Thoracic aorta (tissue), 2 donors: ENCODE measurements around the gene KNDC1. TPM values are rescaled to one million over a fixed set of nuclear protein-coding genes. Genes with fewer than 3 reads are reported as not detected.

Experiments
- ATAC-seq: fragments of 150-250 bp; one replicate; pipeline ENCODE4 v1.8.0; 2017; ENCODE audit warnings: low read depth; ENCODE audit not compliant: insufficient number of reproducible peaks, low FRiP score
- DNase-seq: peaks from one replicate; pipeline ENCODE4 v3.0.0-alpha.2; 2020; ENCODE audit warnings: low spot score
- H3K27ac ChIP-seq, 2 donors: fragments of 200-600 bp; sonication (generic); 1 replicate in 1 of 2; 2 replicates in 1 of 2; pipeline ENCODE4 v1.5.1; 2016; ENCODE audit warnings: mild to moderate bottlenecking in 2 of 2, moderate library complexity in 2 of 2
- H3K27me3 ChIP-seq: fragments of 200-600 bp; sonication (generic); replicated peaks from 2 replicates; pipeline ENCODE4 v1.6.0; 2016; ENCODE audit warnings: mild to moderate bottlenecking; ENCODE audit not compliant: insufficient read depth
- H3K36me3 ChIP-seq: fragments of 200-600 bp; sonication (generic); one replicate; pipeline ENCODE4 v1.5.1; 2016
- H3K4me1 ChIP-seq, 2 donors: fragments of 200-600 bp; sonication (generic); 1 replicate in 1 of 2; 2 replicates in 1 of 2; pipeline versions ENCODE4 v1.5.1 to v1.6.0; 2016; ENCODE audit warnings: low read depth in 2 of 2, mild to moderate bottlenecking in 1 of 2; ENCODE audit not compliant: control insufficient read depth in 1 of 2
- H3K4me3 ChIP-seq: fragments of 200-600 bp; sonication (generic); 2 replicates; pipeline ENCODE4 v1.5.1; 2016; ENCODE audit warnings: mild to moderate bottlenecking
- H3K9me3 ChIP-seq: fragments of 200-600 bp; sonication (generic); 2 replicates; pipeline ENCODE4 v1.5.1; 2016
- CTCF ChIP-seq: fragments of 200-600 bp; sonication (generic); IDR thresholded peaks from one replicate; pipeline ENCODE4 v1.5.1; 2019; ENCODE audit warnings: antibody characterized with exemption
- total RNA-seq, 2 donors: library from RNA; depleted of rRNA; stranded (reverse); fragments of >200 nt; gene quantifications; one replicate each; pipeline versions ENCODE4 v1.1.0 to v1.2.3, GENCODE V29; 2016

The KNDC1 gene
- total RNA-seq, 2 donors from 2014 or later, result 0.14 to 0.95 TPM

- Histone ChIP-seq H3K4me1 (peaks cover 4 to 7% of the 10 kb centered on the region in 2 donors), H3K9me3 (no peaks in the 10 kb centered on the region), H3K27me3 (no peaks in the 10 kb centered on the region), H3K36me3 (peaks cover 4% of the 10 kb centered on the region), H3K4me3 (no peak overlapping the region), H3K27ac (no peak overlapping the region)
- TF ChIP-seq CTCF, result no peak
- DNase-seq, result no peak
- no peak for ATAC-seq
These were observed 106.2 kb downstream of the KNDC1 start for GRCh38 chr10:133266056-133266795.

- Histone ChIP-seq H3K4me1 (peaks cover 3 to 5% of the 10 kb centered on the region in 2 donors), H3K9me3 (no peaks in the 10 kb centered on the region), H3K27me3 (no peaks in the 10 kb centered on the region), H3K36me3 (peaks cover 4% of the 10 kb centered on the region), H3K4me3 (no peak overlapping the region), H3K27ac (no peak overlapping the region)
- no peak for TF ChIP-seq CTCF
- DNase-seq (no peak), ATAC-seq (no peak)
These were observed 107.3 kb downstream of the KNDC1 start for GRCh38 chr10:133267293-133267692.

GRCh38 chr10:133267829-133268228 is 107.8 kb downstream of the KNDC1 start:
- Histone ChIP-seq H3K27ac (no peak overlapping the region), H3K4me1 (no peaks in the 10 kb centered on the region), H3K9me3 (no peaks in the 10 kb centered on the region), H3K27me3 (no peaks in the 10 kb centered on the region), H3K36me3 (peaks cover 4% of the 10 kb centered on the region), H3K4me3 (no peak overlapping the region)
- no peak for DNase-seq
- ATAC-seq, result no peak
- TF ChIP-seq CTCF, result no peak

GRCh38 chr10:133268532-133268931 is 108.5 kb downstream of the KNDC1 start:
- no peak overlapping the region for H3K27ac ChIP-seq
- DNase-seq, result no peak
- H3K27me3 ChIP-seq, result no peaks in the 10 kb centered on the region
- no peak for ATAC-seq
- no peak overlapping the region for H3K4me3 ChIP-seq
- no peaks in the 10 kb centered on the region for H3K4me1 ChIP-seq
- H3K9me3 ChIP-seq, result no peaks in the 10 kb centered on the region
- TF ChIP-seq CTCF, result no peak
- H3K36me3 ChIP-seq, result peaks cover 4% of the 10 kb centered on the region

GRCh38 chr10:133269367-133269766 is 109.3 kb downstream of the KNDC1 start:
- no peak for ATAC-seq
- Histone ChIP-seq H3K27ac (no peak overlapping the region), H3K9me3 (no peaks in the 10 kb centered on the region), H3K4me1 (no peaks in the 10 kb centered on the region), H3K27me3 (no peaks in the 10 kb centered on the region), H3K4me3 (no peak overlapping the region), H3K36me3 (peaks cover 4% of the 10 kb centered on the region)
- TF ChIP-seq CTCF, result no peak
- no peak for DNase-seq
